Panc1 (cell line): Measurements from ENCODE around the gene INTS2. TPM values are rescaled to one million over a fixed set of nuclear protein-coding genes. Genes with fewer than 3 reads are reported as not detected.

Experiments
- ATAC-seq: fragments of 200-7000 bp; cut with Tn5 transposase; 2 replicates; pipeline ENCODE4 v1.9.1; 2020; ENCODE audit warnings: mild to moderate bottlenecking, moderate library complexity
- BruUV-seq: library from RNA; stranded (reverse); fragments of 400-500 nt; replicated peaks from 2 replicates; lab custom pipeline; 2021; lab: Mats Ljungman, UMichigan
- CTCF ChIA-PET: fragments of 300-600 bp; sonication (Branson Sonifier 250); formaldehyde crosslinking; loops from one replicate; lab custom pipeline; 2022; ENCODE audit warnings: antibody characterized with exemption; lab: Charles Lee
- POLR2A ChIA-PET: fragments of 300-600 bp; sonication (Branson Sonifier 250); formaldehyde crosslinking; loops from one replicate; lab custom pipeline; 2022; ENCODE audit warnings: antibody characterized with exemption; lab: Charles Lee
- DNase-seq: peaks from one replicate; pipeline ENCODE4 v3.0.0-alpha.2; 2010; ENCODE audit warnings: low read depth, low spot score
- H3K27ac ChIP-seq: 2 replicates; pipeline ENCODE4 v1.5.1; 2011; ENCODE audit warnings: mild to moderate bottlenecking, low read length, inconsistent platforms
- H3K27me3 ChIP-seq: fragments of 200-500 bp; sonication (Bioruptor generic); 2 replicates; pipeline ENCODE4 v1.6.0; 2014; ENCODE audit warnings: low read length, inconsistent platforms; ENCODE audit not compliant: control insufficient read depth, insufficient read depth
- H3K36me3 ChIP-seq: fragments of 200-500 bp; sonication (Bioruptor generic); 2 replicates; pipeline ENCODE4 v1.5.1; 2014; ENCODE audit warnings: inconsistent platforms, mild to moderate bottlenecking, low read length, moderate library complexity; ENCODE audit not compliant: control insufficient read depth, insufficient read depth
- H3K4me1 ChIP-seq: 2 replicates; pipeline ENCODE4 v1.5.1; 2011; ENCODE audit warnings: inconsistent platforms, mild to moderate bottlenecking, low read length, moderate library complexity; ENCODE audit not compliant: control insufficient read depth, insufficient read depth
- H3K4me3 ChIP-seq, 2 experiments: 2 replicates each; pipeline ENCODE4 v1.5.1; 2011 to 2012; ENCODE audit warnings: low read depth in 2 of 2, low read length in 2 of 2, mild to moderate bottlenecking in 2 of 2, inconsistent platforms in 1 of 2, moderate library complexity in 1 of 2
- H3K9me3 ChIP-seq: fragments of 200-500 bp; sonication (Bioruptor generic); 2 replicates; pipeline ENCODE4 v1.5.1; 2014; ENCODE audit warnings: low read depth, mild to moderate bottlenecking, inconsistent platforms, low read length, moderate library complexity; ENCODE audit not compliant: control insufficient read depth, insufficient read depth
- POLR2AphosphoS5 ChIP-seq: IDR thresholded peaks from 2 replicates; pipeline ENCODE4 v1.6.1; 2012; ENCODE audit warnings: mild to moderate bottlenecking, low read depth, low read length, moderate library complexity
- REST ChIP-seq, 2 experiments: IDR thresholded peaks; 2 replicates each; pipeline ENCODE4 v1.6.1; 2011 to 2012; ENCODE audit warnings: low read depth in 2 of 2, control low read depth in 1 of 2, low read length in 1 of 2, mild to moderate bottlenecking in 1 of 2, moderate library complexity in 1 of 2; ENCODE audit not compliant: insufficient read depth in 1 of 2
- SIN3A ChIP-seq: IDR thresholded peaks from 2 replicates; pipeline ENCODE4 v1.6.1; 2012; ENCODE audit warnings: low read depth, mild to moderate bottlenecking, low read length, moderate library complexity, borderline replicate concordance; ENCODE audit not compliant: insufficient read depth
- TCF7L2 ChIP-seq: IDR thresholded peaks from 2 replicates; pipeline ENCODE4 v1.6.1; 2011; ENCODE audit warnings: mild to moderate bottlenecking, low read depth, low read length, inconsistent platforms
- in situ Hi-C: cut with HindIII; loops from 2 replicates; pipeline ENCODE4 v1.10.0; 2016; ENCODE audit warnings: low sequenced_read_pairs, low pct_unique_long_range_greater_than_20kb
- intact Hi-C: fragments of 100-400 bp; cut with micrococcal nuclease; formaldehyde crosslinking; loops from one replicate; pipeline ENCODE4 v1.10.0; 2022; ENCODE audit not compliant: unreplicated experiment
- total RNA-seq: library from RNA; stranded (reverse); gene quantifications from one replicate; pipeline ENCODE4 v1.2.1, GENCODE V29; 2021; ENCODE audit not compliant: unreplicated experiment
- TF ChIP-seq, protein P1 (sequence below): fragments of 450-650 bp; IDR thresholded peaks from 2 replicates; pipeline ENCODE4 v1.5.1; 2017; ENCODE audit warnings: mild to moderate bottlenecking

Gene INTS2
- total RNA-seq, 1 experiment from 2014 or later, result 32.5 TPM

DNA sequence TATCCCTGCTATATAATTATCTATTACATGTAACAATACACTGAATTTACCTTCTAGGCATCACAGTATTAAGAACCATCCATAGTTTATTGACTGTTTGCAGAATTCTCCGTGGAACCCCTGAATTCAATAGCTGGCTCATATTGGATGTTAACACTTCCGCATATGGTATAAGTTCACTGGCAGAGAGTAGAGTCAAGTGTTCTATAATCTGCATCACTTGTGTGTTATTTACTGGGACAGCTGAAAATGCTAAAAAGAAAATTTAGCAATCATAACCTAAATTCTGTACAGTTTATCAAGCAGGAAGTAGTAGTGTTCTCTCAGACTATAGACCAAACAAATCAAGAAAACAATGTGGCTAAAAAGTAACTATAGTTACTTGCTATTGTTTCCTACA lies 49.9 kb downstream of the INTS2 start:
- no peak for DNase-seq
- Histone ChIP-seq H3K36me3 (peaks cover 10% of the 10 kb centered on the region), H3K9me3 (no peaks in the 10 kb centered on the region), H3K4me3 (no peak overlapping the region), H3K27me3 (no peaks in the 10 kb centered on the region), H3K27ac (no peak overlapping the region), H3K4me1 (no peaks in the 10 kb centered on the region)
- CTCF ChIA-PET, result no interaction called here
- no TSS peak for BruUV-seq
- POLR2A ChIA-PET, result interaction anchor here (0.6 kb wide), 1 partner anchor 14 kb away, joined by 7 read pairs; the partner anchor contains the start of gene BRIP1
- in situ Hi-C loops (no loop called here), intact Hi-C loops (no loop called here)
- no peak for TF ChIP-seq REST (IDR thresholded peaks at IDR 0.05; ENCODE audit: insufficient read depth in 1 of 2, low read depth in 2 of 2, low read length in 1 of 2)
- TF ChIP-seq, protein P1, sequence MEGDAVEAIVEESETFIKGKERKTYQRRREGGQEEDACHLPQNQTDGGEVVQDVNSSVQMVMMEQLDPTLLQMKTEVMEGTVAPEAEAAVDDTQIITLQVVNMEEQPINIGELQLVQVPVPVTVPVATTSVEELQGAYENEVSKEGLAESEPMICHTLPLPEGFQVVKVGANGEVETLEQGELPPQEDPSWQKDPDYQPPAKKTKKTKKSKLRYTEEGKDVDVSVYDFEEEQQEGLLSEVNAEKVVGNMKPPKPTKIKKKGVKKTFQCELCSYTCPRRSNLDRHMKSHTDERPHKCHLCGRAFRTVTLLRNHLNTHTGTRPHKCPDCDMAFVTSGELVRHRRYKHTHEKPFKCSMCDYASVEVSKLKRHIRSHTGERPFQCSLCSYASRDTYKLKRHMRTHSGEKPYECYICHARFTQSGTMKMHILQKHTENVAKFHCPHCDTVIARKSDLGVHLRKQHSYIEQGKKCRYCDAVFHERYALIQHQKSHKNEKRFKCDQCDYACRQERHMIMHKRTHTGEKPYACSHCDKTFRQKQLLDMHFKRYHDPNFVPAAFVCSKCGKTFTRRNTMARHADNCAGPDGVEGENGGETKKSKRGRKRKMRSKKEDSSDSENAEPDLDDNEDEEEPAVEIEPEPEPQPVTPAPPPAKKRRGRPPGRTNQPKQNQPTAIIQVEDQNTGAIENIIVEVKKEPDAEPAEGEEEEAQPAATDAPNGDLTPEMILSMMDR, result no peak
- TF ChIP-seq SIN3A, result no peak
- TF ChIP-seq TCF7L2, result no peak
- no peak for TF ChIP-seq POLR2AphosphoS5
- ATAC-seq, result no peak

GRCh38 chr17:61875804-61876203 lies 52.0 kb downstream of the INTS2 start:
- POLR2A ChIA-PET, result no interaction called here
- Histone ChIP-seq H3K27me3 (no peaks in the 10 kb centered on the region), H3K4me1 (no peaks in the 10 kb centered on the region), H3K9me3 (no peaks in the 10 kb centered on the region), H3K27ac (no peak overlapping the region), H3K36me3 (peaks cover 15% of the 10 kb centered on the region), H3K4me3 (no peak overlapping the region)
- intact Hi-C loops (no loop called here), in situ Hi-C loops (no loop called here)
- TF ChIP-seq REST (IDR thresholded peaks at IDR 0.05; ENCODE audit: insufficient read depth in 1 of 2, low read depth in 2 of 2, low read length in 1 of 2), result no peak
- ATAC-seq, result no peak
- BruUV-seq, result no TSS peak
- CTCF ChIA-PET, result no interaction called here
- no peak for DNase-seq
